HS-27A (cell line): ENCODE results near the gene CDH4.
"Not testable (repeated sequence)": the region's sequence is repeated elsewhere in the genome, so short reads cannot be mapped to it uniquely, and the experiment has no call there.

ENCODE experiments used
- DNase-seq: peaks from one replicate; pipeline ENCODE4 v3.0.0-alpha.2; 2012; ENCODE audit warnings: low read depth, missing footprints

Gene CDH4

DNA sequence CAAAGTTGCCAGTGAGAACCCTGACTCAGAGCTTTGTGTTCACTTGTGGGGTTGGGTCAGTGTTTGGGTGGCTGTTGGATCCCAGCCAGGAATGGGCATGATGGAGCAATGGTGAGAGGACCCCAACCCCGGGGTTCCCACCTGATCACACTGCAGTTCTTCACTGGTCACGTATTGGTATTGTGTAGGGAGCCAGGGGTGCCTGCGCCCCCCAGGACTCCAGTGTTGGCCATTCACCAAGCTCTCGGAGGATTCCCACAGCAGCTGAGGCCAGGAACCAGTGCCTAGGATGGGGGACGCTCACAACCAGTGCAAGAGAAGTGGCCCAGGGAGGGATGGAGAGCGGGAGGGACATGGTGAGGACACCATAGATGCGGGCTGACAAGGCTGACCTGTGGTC lies 207.2 kb downstream of the CDH4 start:
- DNase-seq: no peak

GRCh38 chr20:61459705-61460104 lies 207.6 kb downstream of the CDH4 start:
- DNase-seq: no peak

DNA sequence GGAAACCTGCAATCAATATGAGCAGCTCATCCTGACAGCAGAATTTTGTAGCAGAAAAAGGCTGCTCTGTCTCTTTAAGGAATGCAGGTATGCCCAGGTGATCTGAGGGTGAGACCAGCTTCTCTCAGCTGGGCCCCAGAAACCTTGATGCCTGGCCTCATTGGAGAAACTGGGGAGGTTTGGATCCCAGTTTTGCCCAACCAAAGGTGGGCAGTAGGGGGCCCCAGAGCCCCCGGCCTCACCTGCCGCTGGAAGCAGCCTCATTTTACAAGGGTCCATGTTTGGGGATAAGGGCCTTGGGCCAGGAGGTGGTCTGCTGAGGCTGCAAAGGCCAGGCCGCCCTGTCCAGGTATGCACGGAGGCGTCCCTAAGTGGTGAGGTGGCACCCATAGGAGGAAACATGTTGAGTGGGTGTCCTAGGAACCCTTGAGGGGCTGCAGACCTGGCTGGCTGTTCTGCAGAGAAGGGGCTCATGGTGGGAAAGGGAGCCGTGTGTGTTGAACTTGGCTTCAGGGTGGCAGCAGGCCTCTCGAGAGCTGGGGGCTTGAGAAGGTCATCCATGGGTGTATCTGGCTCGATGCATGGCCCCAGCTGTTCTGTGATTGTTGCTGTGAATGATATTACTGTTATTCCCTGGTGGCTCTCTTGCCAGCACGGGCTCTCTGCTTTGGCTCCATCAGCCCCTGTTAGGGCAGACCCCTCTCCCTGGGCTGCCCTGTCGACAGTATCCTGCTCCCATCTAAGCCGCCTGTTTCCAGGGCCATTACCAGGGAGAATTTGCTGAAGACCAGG lies 208.4 kb downstream of the CDH4 start:
- DNase-seq: no peak

GRCh38 chr20:61461461-61461860 lies 209.4 kb downstream of the CDH4 start:
- no peak for DNase-seq

GRCh38 chr20:61464307-61465303 lies 212.5 kb downstream of the CDH4 start:
- DNase-seq: no peak

DNA sequence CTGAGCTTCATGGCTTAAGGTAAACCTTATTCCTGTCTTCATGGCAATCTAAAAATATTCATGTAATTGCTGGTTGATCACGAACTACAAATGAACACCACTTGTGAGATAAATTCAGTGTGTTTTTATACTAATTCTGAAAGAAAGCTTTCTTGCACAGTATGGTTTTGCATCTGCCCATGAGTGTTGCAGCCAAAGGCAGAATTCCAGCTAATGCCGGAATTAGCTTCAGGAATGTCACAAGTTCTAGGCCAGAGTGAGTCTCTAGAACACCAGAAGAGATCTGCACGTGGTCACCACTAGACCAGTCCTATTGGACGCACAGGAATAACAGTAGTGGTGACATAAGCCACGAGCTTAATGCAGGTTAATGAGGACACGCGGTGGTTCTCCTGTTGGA lies 223.7 kb downstream of the CDH4 start:
- no peak for DNase-seq

DNA sequence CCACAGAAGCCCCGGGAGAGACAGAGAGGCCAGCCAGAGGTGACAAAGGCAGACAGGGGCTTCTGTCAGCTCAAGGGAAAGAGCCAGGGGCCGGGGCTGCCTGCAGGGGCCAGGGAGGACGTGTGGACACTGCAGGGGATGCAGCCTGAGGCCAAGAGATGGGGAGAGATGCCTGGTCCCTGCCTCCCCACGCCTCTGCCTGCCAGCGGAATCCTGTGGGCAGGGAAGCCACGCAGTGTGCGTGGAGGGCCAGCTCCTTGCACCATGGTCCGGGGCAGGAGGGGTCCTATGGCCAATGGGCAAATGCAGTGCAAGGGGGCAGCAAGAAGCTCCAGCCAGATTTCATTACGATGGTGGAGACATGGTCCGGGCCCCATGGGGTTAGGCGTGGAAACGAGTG lies 224.9 kb downstream of the CDH4 start:
- DNase-seq: no peak

- DNase-seq: no peak
Measured at GRCh38 chr20:61477451-61477861, 225.4 kb downstream of the CDH4 start.

- DNase-seq: no peak
Measured at GRCh38 chr20:61478094-61478493, 226.0 kb downstream of the CDH4 start.

GRCh38 chr20:61478611-61479305 lies 226.7 kb downstream of the CDH4 start:
- DNase-seq: no peak

DNA sequence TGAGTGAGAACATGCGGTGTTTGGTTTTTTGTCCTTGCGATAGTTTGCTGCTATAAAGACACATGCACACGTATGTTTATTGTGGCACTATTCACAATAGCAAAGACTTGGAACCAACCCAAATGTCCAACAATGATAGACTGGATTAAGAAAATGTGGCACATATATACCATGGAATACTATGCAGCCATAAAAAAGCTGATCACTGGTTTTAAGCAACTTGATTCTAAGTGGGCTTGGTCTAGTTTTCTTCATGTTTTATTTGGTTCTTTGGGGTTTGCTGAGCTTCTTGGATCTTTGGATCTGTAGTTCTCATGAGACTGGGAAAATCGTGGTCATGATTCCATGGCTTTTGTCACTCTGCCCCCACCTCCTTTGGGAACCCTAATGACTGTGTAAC lies 227.4 kb downstream of the CDH4 start:
- not testable (repeated sequence) for DNase-seq

DNA sequence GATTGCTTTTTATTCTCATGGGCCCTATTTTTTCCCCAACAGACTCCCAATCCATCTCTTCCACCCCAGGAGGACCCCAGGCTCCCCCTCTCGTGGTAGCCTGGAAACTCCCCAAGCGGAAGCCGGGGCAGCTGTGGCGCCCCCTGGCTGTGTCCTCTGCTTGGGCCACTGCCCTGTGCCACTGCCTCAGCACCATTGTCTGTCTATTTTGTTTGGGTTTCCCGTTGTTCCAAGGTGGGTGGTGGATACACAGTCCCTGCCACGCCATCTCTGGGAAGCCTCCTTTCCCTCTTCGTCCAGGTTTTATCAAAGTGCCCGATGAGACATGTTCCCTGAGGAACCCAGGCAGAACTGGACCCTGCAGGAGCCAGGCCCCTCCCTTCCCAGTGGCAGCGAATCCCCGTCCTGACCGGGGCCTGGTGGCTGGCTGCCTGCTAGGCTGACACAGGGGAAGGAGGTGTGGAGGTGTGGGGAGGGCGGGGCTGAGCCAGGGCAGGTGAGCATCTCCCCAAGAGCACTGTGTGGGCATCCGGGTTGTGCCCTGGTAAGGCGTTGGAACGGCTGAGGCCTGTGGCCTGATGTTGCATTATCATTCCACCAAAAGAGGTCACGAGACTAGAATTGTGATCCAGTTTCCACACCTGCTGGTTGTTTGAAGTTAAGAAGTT lies 228.2 kb downstream of the CDH4 start:
- DNase-seq: no peak

GRCh38 chr20:61482056-61482887 lies 230.2 kb downstream of the CDH4 start:
- DNase-seq: no peak

GRCh38 chr20:61482901-61483300 lies 230.8 kb downstream of the CDH4 start:
- DNase-seq: no peak

DNA sequence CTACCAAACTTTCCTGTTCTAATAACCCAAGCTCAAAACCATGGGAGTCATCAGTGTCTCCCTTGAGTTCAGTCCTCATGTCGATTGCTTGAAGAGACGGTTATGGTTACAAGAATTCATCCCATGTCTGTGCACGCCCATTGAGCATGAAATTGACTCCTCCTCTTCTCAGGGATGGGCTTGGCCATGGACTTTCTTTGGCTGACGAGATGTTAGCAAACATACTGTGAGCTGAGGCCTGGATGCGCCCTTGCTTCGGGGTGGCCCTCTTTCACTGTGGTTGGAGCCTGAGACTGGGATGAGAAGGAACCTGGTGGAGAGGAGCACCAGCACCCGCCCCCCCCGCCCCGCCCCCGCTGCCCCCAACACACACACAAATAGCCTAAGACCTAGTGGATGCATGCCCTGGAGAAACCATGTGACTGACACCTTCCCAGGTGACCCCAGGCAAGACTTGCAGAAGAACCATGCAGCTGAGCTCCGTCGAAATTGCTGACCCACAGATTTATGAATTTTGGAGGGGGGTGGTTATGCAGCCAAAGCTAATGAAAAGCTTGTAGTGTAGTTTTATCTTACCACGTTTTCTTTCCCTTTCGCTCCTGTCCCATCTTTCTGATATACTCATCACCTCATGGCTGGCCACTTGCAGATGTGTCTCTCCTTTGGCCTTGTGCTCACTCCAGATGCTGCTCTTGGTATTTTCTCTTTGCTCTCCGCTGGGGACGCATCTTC lies 231.4 kb downstream of the CDH4 start:
- DNase-seq: no peak

- DNase-seq: no peak
Measured at GRCh38 chr20:61486198-61486597, 234.1 kb downstream of the CDH4 start.

- no peak for DNase-seq
Measured at GRCh38 chr20:61487346-61487996, 235.4 kb downstream of the CDH4 start.

GRCh38 chr20:61487997-61488371 lies 235.9 kb downstream of the CDH4 start:
- no peak for DNase-seq

- no peak for DNase-seq
Measured at GRCh38 chr20:61490721-61491120, 238.7 kb downstream of the CDH4 start.

- DNase-seq: no peak
Measured at GRCh38 chr20:61492065-61492464, 240.0 kb downstream of the CDH4 start.
